HG02885 (cell line): ENCODE data around the gene USP10.

Experiments
- ATAC-seq: cut with Tn5 transposase; IDR thresholded peaks from one replicate; pipeline ENCODE4 v1.9.1; 2021; ENCODE audit warnings: mild to moderate bottlenecking; ENCODE audit not compliant: unreplicated experiment, poor library complexity

USP10 gene

GRCh38 chr16:84790301-84790700 is 90.5 kb downstream of the USP10 start:
- no peak for ATAC-seq

- no peak for ATAC-seq
Observed at GRCh38 chr16:84791088-84791487, 91.3 kb downstream of the USP10 start.

- no peak for ATAC-seq
Observed at GRCh38 chr16:84791501-84791900, 91.7 kb downstream of the USP10 start.

- no peak for ATAC-seq
Observed at GRCh38 chr16:84794186-84794585, 94.4 kb downstream of the USP10 start.

GRCh38 chr16:84794626-84795025 is 94.8 kb downstream of the USP10 start:
- ATAC-seq: no peak

GRCh38 chr16:84795329-84796053 is 95.7 kb downstream of the USP10 start:
- no peak for ATAC-seq

GRCh38 chr16:84800158-84800978 is 100.6 kb downstream of the USP10 start:
- ATAC-seq: no peak

- no peak for ATAC-seq
Observed at GRCh38 chr16:84803146-84803545, 103.3 kb downstream of the USP10 start.

- ATAC-seq: no peak
Observed at GRCh38 chr16:84804326-84804725, 104.5 kb downstream of the USP10 start.

GRCh38 chr16:84806256-84806889 is 106.6 kb downstream of the USP10 start:
- ATAC-seq: no peak

- no peak for ATAC-seq
Observed at GRCh38 chr16:84806890-84807258, 107.1 kb downstream of the USP10 start.

GRCh38 chr16:84807776-84808175 is 108.0 kb downstream of the USP10 start:
- ATAC-seq: no peak

GRCh38 chr16:84808826-84809225 is 109.0 kb downstream of the USP10 start:
- ATAC-seq: no peak

GRCh38 chr16:84810518-84811273 is 110.9 kb downstream of the USP10 start:
- ATAC-seq: no peak

- ATAC-seq: no peak
Observed at GRCh38 chr16:84811529-84811928, 111.7 kb downstream of the USP10 start.

- no peak for ATAC-seq
Observed at GRCh38 chr16:84813141-84813934, 113.5 kb downstream of the USP10 start.

GRCh38 chr16:84815462-84815861 is 115.7 kb downstream of the USP10 start:
- no peak for ATAC-seq

GRCh38 chr16:84816023-84816422 is 116.2 kb downstream of the USP10 start:
- no peak for ATAC-seq

- ATAC-seq: no peak
Observed at GRCh38 chr16:84816485-84816884, 116.7 kb downstream of the USP10 start.

- no peak for ATAC-seq
Observed at GRCh38 chr16:84817206-84817605, 117.4 kb downstream of the USP10 start.
